NCI-H146 (cell line): ENCODE results near the gene COL4A4.

Source experiments
- DNase-seq: peaks from one replicate; lab custom pipeline; 2025; lab: John Stamatoyannopoulos, UW

The COL4A4 gene

GRCh38 chr2:227030789-227031188 lies 133.2 kb downstream of the COL4A4 start:
- no peak for DNase-seq

GRCh38 chr2:227029426-227030105 lies 134.4 kb downstream of the COL4A4 start:
- DNase-seq: no peak

- no peak for DNase-seq
Observed at GRCh38 chr2:227025510-227025909, 138.5 kb downstream of the COL4A4 start.

GRCh38 chr2:227022608-227023007 lies 141.4 kb downstream of the COL4A4 start:
- no peak for DNase-seq

GRCh38 chr2:227020416-227020815 lies 143.6 kb downstream of the COL4A4 start:
- DNase-seq: no peak

- no peak for DNase-seq
Observed at GRCh38 chr2:227016894-227017293, 147.1 kb downstream of the COL4A4 start.

- no peak for DNase-seq
Observed at GRCh38 chr2:227013881-227014280, 150.1 kb downstream of the COL4A4 start.

GRCh38 chr2:227013330-227013729 lies 150.7 kb downstream of the COL4A4 start:
- DNase-seq: no peak

GRCh38 chr2:227010433-227010832 lies 153.6 kb downstream of the COL4A4 start:
- no peak for DNase-seq

- no peak for DNase-seq
Observed at GRCh38 chr2:227007940-227008339, 156.1 kb downstream of the COL4A4 start.

- DNase-seq: no peak
Observed at GRCh38 chr2:227007148-227007547, 156.9 kb downstream of the COL4A4 start.

- peak; percentile 56 for DNase-seq
Observed at GRCh38 chr2:227006189-227006897, 157.7 kb downstream of the COL4A4 start.

GRCh38 chr2:227004482-227004881 lies 159.5 kb downstream of the COL4A4 start:
- no peak for DNase-seq

- DNase-seq: no peak
Observed at GRCh38 chr2:227000123-227000522, 163.9 kb downstream of the COL4A4 start.

- no peak for DNase-seq
Observed at GRCh38 chr2:226999661-227000060, 164.3 kb downstream of the COL4A4 start.

GRCh38 chr2:226995625-226996041 lies 168.4 kb downstream of the COL4A4 start:
- no peak for DNase-seq

GRCh38 chr2:226994775-226995174 lies 169.2 kb downstream of the COL4A4 start:
- peak; percentile 11 for DNase-seq

GRCh38 chr2:226993171-226993570 lies 170.8 kb downstream of the COL4A4 start:
- DNase-seq: no peak

GRCh38 chr2:226991663-226992062 lies 172.3 kb downstream of the COL4A4 start:
- no peak for DNase-seq

GRCh38 chr2:226985583-226985946 lies 178.4 kb downstream of the COL4A4 start:
- no peak for DNase-seq

GRCh38 chr2:226984750-226985582 lies 179.0 kb downstream of the COL4A4 start:
- peak; percentile 49 for DNase-seq

GRCh38 chr2:226983895-226984749 lies 179.9 kb downstream of the COL4A4 start:
- no peak for DNase-seq
